Stimulated activated CD8-positive, alpha-beta memory T cell treated with anti-CD3 and anti-CD28 coated beads, Interleukin-15, amount 100 ng/mL, for 4 hours (primary cell): ENCODE results near the gene HIVEP1.

ENCODE experiments used
- DNase-seq, 2 donors: peaks; one replicate each; pipeline ENCODE4 v3.0.0-alpha.2; 2020; ENCODE audit warnings: low read depth in 2 of 2

Gene HIVEP1

GRCh38 chr6:12189150-12189549 lies 177.0 kb downstream of the HIVEP1 start:
- no peak for DNase-seq

GRCh38 chr6:12189661-12190060 lies 177.5 kb downstream of the HIVEP1 start:
- no peak for DNase-seq

- DNase-seq: no peak
Measured at GRCh38 chr6:12190252-12190651, 178.1 kb downstream of the HIVEP1 start.

- DNase-seq: no peak
Measured at GRCh38 chr6:12196326-12196936, 184.3 kb downstream of the HIVEP1 start.

- DNase-seq: no peak
Measured at GRCh38 chr6:12198851-12199250, 186.7 kb downstream of the HIVEP1 start.

GRCh38 chr6:12200015-12200564 lies 188.0 kb downstream of the HIVEP1 start:
- DNase-seq: no peak

- DNase-seq: no peak
Measured at GRCh38 chr6:12200761-12201160, 188.6 kb downstream of the HIVEP1 start.

GRCh38 chr6:12203001-12203400 lies 190.9 kb downstream of the HIVEP1 start:
- DNase-seq: no peak

- DNase-seq: no peak
Measured at GRCh38 chr6:12208190-12208589, 196.1 kb downstream of the HIVEP1 start.

- DNase-seq: no peak
Measured at GRCh38 chr6:12208673-12209072, 196.6 kb downstream of the HIVEP1 start.
